ENCODE measurements around the gene C1QTNF7.

C1QTNF7 gene

DNA sequence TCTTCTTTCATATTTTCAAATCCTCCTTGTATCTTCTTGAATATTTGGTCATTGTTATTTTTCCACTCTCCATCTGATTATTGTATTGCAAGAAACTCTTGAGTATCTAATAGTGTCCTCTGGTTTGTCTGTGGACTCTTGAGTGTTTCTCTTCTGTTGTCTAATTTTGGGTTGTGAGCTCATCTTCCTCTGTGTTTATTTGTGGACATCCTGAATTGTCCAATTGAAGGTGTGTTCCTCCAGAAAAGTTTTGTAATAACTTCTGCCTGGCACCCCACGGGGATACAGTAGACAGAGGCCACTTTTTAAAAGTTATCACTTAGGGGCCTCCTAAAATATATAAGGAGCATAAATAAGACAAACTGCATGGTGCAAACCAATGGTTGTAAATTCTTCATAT is 38.8 kb downstream of the C1QTNF7 start:
- TF ChIP-seq, protein P1, sequence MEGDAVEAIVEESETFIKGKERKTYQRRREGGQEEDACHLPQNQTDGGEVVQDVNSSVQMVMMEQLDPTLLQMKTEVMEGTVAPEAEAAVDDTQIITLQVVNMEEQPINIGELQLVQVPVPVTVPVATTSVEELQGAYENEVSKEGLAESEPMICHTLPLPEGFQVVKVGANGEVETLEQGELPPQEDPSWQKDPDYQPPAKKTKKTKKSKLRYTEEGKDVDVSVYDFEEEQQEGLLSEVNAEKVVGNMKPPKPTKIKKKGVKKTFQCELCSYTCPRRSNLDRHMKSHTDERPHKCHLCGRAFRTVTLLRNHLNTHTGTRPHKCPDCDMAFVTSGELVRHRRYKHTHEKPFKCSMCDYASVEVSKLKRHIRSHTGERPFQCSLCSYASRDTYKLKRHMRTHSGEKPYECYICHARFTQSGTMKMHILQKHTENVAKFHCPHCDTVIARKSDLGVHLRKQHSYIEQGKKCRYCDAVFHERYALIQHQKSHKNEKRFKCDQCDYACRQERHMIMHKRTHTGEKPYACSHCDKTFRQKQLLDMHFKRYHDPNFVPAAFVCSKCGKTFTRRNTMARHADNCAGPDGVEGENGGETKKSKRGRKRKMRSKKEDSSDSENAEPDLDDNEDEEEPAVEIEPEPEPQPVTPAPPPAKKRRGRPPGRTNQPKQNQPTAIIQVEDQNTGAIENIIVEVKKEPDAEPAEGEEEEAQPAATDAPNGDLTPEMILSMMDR (IDR thresholded peaks at IDR 0.05; ENCODE audit: low read depth, low read length, missing control alignments): no peak
- no peak for DNase-seq (ENCODE audit: extremely low read depth, low read depth)
- no peak overlapping the region for H3K4me3 ChIP-seq (replicated peaks; ENCODE audit: low read depth, low read length)

DNA sequence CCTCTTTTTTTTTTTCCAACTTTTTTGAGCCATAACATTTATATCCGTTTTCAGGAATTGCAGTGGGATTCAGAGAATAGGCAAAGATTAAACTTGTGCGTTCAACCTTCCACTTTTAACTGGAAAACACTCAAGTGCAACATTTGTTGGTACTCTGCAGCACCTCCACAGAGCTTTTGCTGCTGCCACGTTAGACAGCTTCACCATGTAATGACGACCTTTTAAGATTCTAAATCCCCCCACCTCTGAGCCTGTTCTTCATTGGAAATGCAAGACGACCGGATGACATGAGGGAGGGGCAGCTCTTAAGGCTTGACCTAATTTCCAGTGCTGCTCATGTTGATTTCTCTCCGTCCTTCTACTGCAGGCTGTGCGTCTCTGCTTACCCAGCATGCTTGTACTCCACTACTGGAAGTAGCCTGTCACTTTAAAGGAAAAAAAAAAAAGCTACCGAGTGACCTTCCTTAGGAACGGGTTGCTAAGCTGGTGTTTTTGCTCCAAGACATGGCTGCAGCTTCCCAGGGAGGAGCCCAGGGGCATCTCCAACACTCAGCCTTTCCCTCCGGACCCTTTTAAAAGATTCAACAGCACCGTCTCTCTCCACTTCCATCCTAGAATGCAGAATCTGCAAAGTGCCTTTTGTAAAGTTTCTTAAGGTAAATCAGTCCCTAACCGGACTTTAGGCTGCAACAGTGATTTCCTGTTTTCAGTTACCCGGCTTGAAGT is 41.7 kb downstream of the C1QTNF7 start, which contains the start of gene CC2D2A:
Gene CC2D2A, plus strand, starts transcription at position 481 of the 726 bp plus-strand sequence. CDS start 6,051 bp downstream, outside the sequence.
- DNase-seq (ENCODE audit: extremely low read depth, low read depth): no peak
- TF ChIP-seq, protein P1 (IDR thresholded peaks at IDR 0.05; ENCODE audit: low read depth, low read length, missing control alignments): no peak
- H3K4me3 ChIP-seq (replicated peaks; ENCODE audit: low read depth, low read length): peak within 1 kb of the TSS; percentile 47

DNA sequence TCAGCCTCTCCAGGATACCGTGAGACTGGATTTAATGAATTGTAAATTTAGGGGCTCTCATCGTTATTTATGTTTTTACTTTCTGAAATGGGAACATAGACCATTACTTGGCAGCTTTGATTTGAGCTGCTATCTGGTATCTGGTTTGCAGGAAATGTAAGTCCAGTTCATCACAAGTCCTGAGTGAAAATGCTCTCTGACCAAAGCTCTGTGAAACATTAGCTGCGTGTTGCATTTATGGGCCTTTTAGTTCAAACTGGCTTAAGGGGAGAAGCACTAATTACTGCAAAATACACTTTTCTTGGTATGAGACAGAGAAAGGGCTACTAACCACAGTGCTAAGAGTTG is 42.3 kb downstream of the C1QTNF7 start:
- TF ChIP-seq, protein P1 (IDR thresholded peaks at IDR 0.05; ENCODE audit: low read depth, low read length, missing control alignments): no peak
- peak overlapping the region; percentile 47 for H3K4me3 ChIP-seq (replicated peaks; ENCODE audit: low read depth, low read length)
- DNase-seq (ENCODE audit: extremely low read depth, low read depth): no peak

DNA sequence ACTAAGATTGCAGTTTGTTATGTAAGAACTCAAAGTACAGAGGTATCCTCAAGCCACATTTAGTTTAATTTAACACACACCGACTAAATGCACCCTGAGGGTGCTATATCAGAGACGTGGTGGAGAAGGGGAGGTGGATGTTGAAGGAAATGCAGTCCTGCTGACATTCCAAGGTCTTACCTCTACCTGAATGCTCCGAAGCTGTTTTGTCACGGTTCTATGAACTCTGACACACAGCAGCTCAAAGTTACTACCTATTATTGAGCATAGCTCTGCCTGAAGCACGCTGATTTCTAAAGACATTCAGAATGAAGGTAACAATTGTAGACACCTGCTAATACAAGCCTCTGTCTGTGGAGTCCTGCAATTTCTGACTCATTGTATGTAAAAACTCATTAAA is 48.6 kb downstream of the C1QTNF7 start:
- no peak for DNase-seq (ENCODE audit: extremely low read depth, low read depth)
- TF ChIP-seq, protein P1 (IDR thresholded peaks at IDR 0.05; ENCODE audit: low read depth, low read length, missing control alignments): no peak
- H3K4me3 ChIP-seq (replicated peaks; ENCODE audit: low read depth, low read length): no peak overlapping the region

DNA sequence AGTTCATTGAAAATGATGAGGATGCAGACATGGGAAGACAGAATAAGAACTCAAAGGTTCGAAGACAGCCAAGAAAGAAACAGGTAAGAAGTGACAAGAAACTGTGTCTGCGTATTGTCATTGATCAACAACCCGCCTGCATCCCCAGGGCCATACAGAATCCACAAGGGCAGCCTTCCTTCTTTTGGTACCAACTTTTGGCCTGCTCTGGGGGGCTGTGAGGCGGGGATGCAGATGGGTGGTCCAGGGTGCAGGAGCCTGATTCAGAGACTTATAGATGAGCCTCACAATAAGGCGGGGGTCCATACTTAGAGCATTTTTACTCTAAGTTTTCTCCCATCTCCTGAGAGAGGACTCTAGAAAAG is 50.9 kb downstream of the C1QTNF7 start:
- no peak for DNase-seq (ENCODE audit: extremely low read depth, low read depth)
- TF ChIP-seq, protein P1 (IDR thresholded peaks at IDR 0.05; ENCODE audit: low read depth, low read length, missing control alignments): no peak
- H3K4me3 ChIP-seq (replicated peaks; ENCODE audit: low read depth, low read length): peak overlapping the region; percentile 62; the same call in 1 of the 2 replicates

DNA sequence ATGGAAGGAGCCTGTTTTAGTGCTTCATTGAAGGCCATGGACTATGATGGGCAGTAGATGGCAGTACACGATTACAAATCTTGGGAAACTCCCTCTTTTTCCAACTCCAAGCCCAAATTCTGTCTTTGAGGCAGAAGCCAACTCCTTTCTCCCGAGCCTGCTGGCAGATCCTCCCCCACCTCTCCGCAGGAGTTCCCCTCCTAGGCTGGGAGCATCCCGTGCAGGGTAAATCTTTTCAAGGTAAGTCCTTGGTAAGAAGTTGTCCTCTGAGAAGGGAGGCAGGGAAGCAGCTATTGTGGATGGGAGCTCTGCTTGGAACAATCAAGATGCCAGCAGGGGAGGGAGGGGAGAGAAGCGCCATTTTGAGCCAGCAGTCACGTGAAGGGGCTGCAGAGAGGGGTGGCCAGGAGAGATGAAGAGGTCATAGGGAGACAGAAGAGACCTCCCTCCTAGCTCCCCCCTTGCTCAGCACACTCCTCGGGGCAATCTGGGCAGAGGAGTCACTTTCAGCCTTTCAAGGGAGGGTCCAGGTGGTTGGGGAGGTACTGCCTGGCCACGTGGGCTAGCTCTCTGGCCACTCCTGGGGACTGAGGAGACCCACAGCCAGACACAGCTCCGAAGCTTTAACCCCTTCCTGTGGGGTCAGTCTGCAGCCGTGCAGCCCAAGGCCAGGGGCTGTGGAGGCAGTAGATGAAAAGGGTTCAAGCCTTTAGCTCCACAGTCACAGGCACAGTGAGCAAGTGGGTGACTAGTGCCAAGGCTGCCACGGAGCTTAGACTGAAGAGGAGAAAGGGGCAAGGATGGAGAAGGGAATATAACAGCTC is 51.5 kb downstream of the C1QTNF7 start:
- peak; percentile 86 for DNase-seq (ENCODE audit: extremely low read depth, low read depth)
- peak overlapping the region; percentile 62 for H3K4me3 ChIP-seq (replicated peaks; ENCODE audit: low read depth, low read length)
- TF ChIP-seq, protein P1 (IDR thresholded peaks at IDR 0.05; ENCODE audit: low read depth, low read length, missing control alignments): peak; percentile 73

All from HFF-Myc (cell line).